CD4-positive, alpha-beta memory T cell (primary cell): ENCODE data around the gene BMP4. TPM values are rescaled to one million over a fixed set of nuclear protein-coding genes. Genes with fewer than 3 reads are reported as not detected.
A peak's percentile ranks its signal among the peaks of the same experiment; 100 is the strongest.

Experiments
- CTCF ChIA-PET: fragments of 350-600 bp; sonication (Branson Sonifier 250); formaldehyde crosslinking; loops from one replicate; lab custom pipeline; 2021; ENCODE audit warnings: inconsistent platforms; ENCODE audit not compliant: partially characterized antibody; lab: Charles Lee
- POLR2A ChIA-PET: fragments of 350-600 bp; sonication (Branson Sonifier 250); formaldehyde crosslinking; loops from one replicate; lab custom pipeline; 2021; ENCODE audit not compliant: partially characterized antibody; lab: Charles Lee
- DNase-seq, 5 donors: peaks; one replicate each; pipeline versions ENCODE4 v3.0.0 to v3.0.0-alpha.2; 2020 to 2022; ENCODE audit warnings: mixed read lengths in 1 of 5
- H3K27ac ChIP-seq: one replicate; pipeline ENCODE4 v1.7.0; 2013; ENCODE audit warnings: low read depth, low read length
- H3K27me3 ChIP-seq: 2 replicates; pipeline ENCODE4 v1.7.0; 2013; ENCODE audit warnings: mild to moderate bottlenecking, low read length, moderate library complexity; ENCODE audit not compliant: insufficient read depth
- H3K36me3 ChIP-seq: 2 replicates; pipeline ENCODE4 v1.7.0; 2013; ENCODE audit warnings: mild to moderate bottlenecking, low read length, moderate library complexity; ENCODE audit not compliant: insufficient read depth
- H3K4me1 ChIP-seq: 2 replicates; pipeline ENCODE4 v1.7.0; 2013; ENCODE audit warnings: mild to moderate bottlenecking, low read length, moderate library complexity; ENCODE audit not compliant: insufficient read depth
- H3K4me3 ChIP-seq, 2 donors: one replicate each; pipeline ENCODE4 v1.7.0; 2013; ENCODE audit warnings: low read length in 2 of 2, mild to moderate bottlenecking in 1 of 2
- H3K9me3 ChIP-seq, 2 donors: one replicate each; pipeline ENCODE4 v1.7.0; 2013; ENCODE audit warnings: low read length in 2 of 2, control low read depth in 1 of 2; ENCODE audit not compliant: control insufficient read depth in 1 of 2
- H3K27ac Mint-ChIP-seq, 7 donors: one replicate each; pipeline ENCODE4 v1.8.0; 2020 to 2021; ENCODE audit warnings: mixed read lengths in 7 of 7, mild to moderate bottlenecking in 6 of 7, inconsistent platforms in 3 of 7, moderate library complexity in 3 of 7
- H3K27me3 Mint-ChIP-seq, 2 donors: one replicate each; pipeline ENCODE4 v1.8.0; 2020 to 2021; ENCODE audit warnings: mixed read lengths in 2 of 2
- H3K36me3 Mint-ChIP-seq, 2 donors: one replicate each; pipeline ENCODE4 v1.8.0; 2020 to 2021; ENCODE audit warnings: mixed read lengths in 2 of 2, inconsistent platforms in 1 of 2, mild to moderate bottlenecking in 1 of 2
- H3K4me1 Mint-ChIP-seq, 4 donors: one replicate each; pipeline ENCODE4 v1.8.0; 2020 to 2021; ENCODE audit warnings: mixed read lengths in 4 of 4, mild to moderate bottlenecking in 1 of 4
- H3K4me3 Mint-ChIP-seq, 8 donors: one replicate each; pipeline ENCODE4 v1.8.0; 2020 to 2021; ENCODE audit warnings: mixed read lengths in 8 of 8, mild to moderate bottlenecking in 7 of 8, moderate library complexity in 6 of 8, inconsistent platforms in 3 of 8
- H3K9me3 Mint-ChIP-seq, 8 donors: one replicate each; pipeline ENCODE4 v1.8.0; 2020 to 2021; ENCODE audit warnings: mixed read lengths in 8 of 8, mild to moderate bottlenecking in 5 of 8, inconsistent platforms in 3 of 8, moderate library complexity in 1 of 8
- intact Hi-C: fragments of 100-400 bp; cut with micrococcal nuclease; formaldehyde crosslinking; loops from one replicate; pipeline ENCODE4 v1.15.1; 2023
- polyA plus RNA-seq, 2 donors: library from polyadenylated mRNA; unstranded; fragments of 300-500 nt; fragmentation: Illumina TruSeq; gene quantifications; one replicate each; pipeline ENCODE4 v1.2.3, GENCODE V29; 2021
- total RNA-seq, 2 experiments: library from RNA; stranded (reverse); gene quantifications; one replicate each; pipeline ENCODE4 v1.2.3, GENCODE V29; 2021

Gene BMP4
- total and polyA plus RNA-seq, 4 experiments from 2014 or later, result 1.1 to 2.8 (median 2.2) TPM; not detected in 1

DNA sequence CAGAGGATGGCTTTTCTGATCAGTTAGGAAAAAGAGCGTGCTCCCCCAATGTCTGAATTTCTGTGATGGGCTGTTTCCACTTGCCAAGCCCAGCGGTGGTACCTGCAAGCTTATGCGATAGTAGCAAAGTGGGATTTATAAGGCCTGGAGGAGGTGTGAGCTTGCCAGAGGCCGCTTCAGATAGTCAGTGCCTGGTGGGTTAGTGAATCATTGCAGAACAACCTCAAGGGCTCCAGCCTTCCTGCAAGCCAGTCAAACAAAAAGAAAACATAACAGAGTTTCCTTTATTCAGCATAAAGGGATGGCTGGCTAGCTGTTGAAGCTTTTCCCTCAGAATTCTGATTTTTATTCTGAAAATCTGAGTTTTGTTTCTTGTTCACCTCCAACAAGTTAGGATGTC, 7.6 kb upstream of the BMP4 start:
- peaks cover 18 to 23% of the 10 kb centered on the region in 2 donors for H3K27me3 Mint-ChIP-seq
- H3K9me3 ChIP-seq, result no peaks in the 10 kb centered on the region
- DNase-seq, result no peak
- ChIA-PET CTCF (interaction anchor here (1.4 kb wide), 1 partner anchor 10 kb away, joined by 3 read pairs; no protein-coding TSS in a partner anchor), POLR2A (no interaction called here)
- H3K4me3 Mint-ChIP-seq, result no peak overlapping the region
- H3K27ac Mint-ChIP-seq, result no peak overlapping the region
- no peak overlapping the region for H3K4me3 ChIP-seq
- H3K4me1 Mint-ChIP-seq, result peaks cover 0 to 12% (median 7%) of the 10 kb centered on the region in 4 donors
- H3K36me3 Mint-ChIP-seq, result no peaks in the 10 kb centered on the region
- H3K9me3 Mint-ChIP-seq, result peaks cover 0 to 4% (median 0%) of the 10 kb centered on the region in 8 donors
- H3K27me3 ChIP-seq, result peaks cover 6% of the 10 kb centered on the region
- H3K36me3 ChIP-seq, result no peaks in the 10 kb centered on the region
- no peaks in the 10 kb centered on the region for H3K4me1 ChIP-seq
- H3K27ac ChIP-seq, result no peak overlapping the region
- intact Hi-C loops, result no loop called here

DNA sequence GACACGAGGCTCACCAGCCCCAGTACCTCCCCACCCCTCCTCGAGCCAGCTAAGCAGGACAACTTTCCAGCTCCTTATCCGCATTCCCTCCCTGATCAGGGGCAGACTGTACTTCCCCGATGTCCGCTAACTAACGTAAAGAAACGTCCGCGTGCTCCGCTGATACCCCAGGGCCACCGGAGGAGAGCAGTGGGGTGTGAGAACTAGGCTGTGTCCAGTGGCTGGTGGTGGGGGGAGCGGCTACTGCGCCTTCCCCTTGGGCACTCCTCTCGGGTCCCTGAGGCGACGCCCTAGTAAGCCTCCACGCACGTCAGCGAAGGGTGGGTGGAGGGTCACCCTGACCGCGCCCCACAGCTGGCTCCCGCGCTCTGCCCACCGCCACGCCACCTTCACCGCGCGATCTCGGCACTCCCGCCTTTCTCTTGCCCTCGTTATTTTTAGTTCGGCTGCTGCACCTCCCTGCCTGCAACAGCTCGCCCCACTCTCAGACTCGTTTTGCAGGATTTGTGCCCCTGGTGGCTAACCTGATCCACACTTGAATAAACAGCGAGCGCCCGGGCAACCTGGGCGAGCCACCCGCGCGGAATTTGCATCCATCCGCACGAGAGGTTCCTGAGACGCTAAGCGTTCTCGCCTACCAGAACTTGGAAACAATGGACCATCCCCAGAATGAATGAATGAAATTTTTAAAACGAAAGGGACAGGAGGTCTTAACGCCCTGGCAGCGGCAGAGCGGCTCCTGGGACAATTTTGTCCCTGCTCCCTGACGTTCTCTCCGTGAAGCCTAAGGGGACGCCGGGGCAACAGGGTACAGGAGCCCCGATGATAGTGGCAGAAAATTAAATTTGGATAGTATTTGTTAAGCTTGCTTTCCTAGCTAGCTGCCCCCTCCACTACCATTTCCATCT, 6.9 kb upstream of the BMP4 start:
- H3K27ac Mint-ChIP-seq, result no peak overlapping the region
- peak in 1 of 5 donors; percentile 19 for DNase-seq
- peak overlapping the region in 6 of 8 donors; percentile 17 to 82 (median 60) for H3K4me3 Mint-ChIP-seq
- Histone ChIP-seq H3K4me3 (no peak overlapping the region), H3K27me3 (peaks cover 6% of the 10 kb centered on the region), H3K4me1 (no peaks in the 10 kb centered on the region), H3K36me3 (no peaks in the 10 kb centered on the region), H3K27ac (no peak overlapping the region), H3K9me3 (no peaks in the 10 kb centered on the region)
- H3K27me3 Mint-ChIP-seq, result peaks cover 19 to 25% of the 10 kb centered on the region in 2 donors
- intact Hi-C loops, result no loop called here
- H3K36me3 Mint-ChIP-seq, result no peaks in the 10 kb centered on the region
- peaks cover 0 to 3% (median 0%) of the 10 kb centered on the region in 8 donors for H3K9me3 Mint-ChIP-seq
- POLR2A ChIA-PET, result no interaction called here
- CTCF ChIA-PET, result interaction anchor here (1.4 kb wide), 2 partner anchors 9 to 24 kb away, joined by 3 read pairs; no protein-coding TSS in a partner anchor
- peaks cover 0 to 12% (median 7%) of the 10 kb centered on the region in 4 donors for H3K4me1 Mint-ChIP-seq

DNA sequence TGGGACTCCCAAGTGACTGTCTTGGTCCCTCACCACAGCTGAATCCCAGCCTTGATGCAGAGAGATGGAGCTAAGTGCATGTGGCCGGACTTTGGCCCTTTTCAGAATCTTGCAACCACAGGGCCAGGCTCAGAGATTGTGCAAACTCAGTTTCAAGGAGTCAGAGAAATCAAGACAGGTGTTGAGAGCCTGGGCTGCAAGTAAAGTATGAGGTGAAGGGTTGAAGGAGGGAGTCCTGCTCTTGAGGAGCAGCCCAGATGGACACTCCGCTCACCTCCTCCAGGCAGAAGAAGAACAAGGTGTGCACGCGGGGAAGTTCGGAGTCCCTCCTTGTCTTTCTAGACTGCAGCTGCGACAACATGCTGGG, 6.3 kb upstream of the BMP4 start:
- Histone ChIP-seq H3K36me3 (no peaks in the 10 kb centered on the region), H3K27ac (no peak overlapping the region), H3K27me3 (peaks cover 6% of the 10 kb centered on the region), H3K4me1 (no peaks in the 10 kb centered on the region), H3K9me3 (no peaks in the 10 kb centered on the region), H3K4me3 (no peak overlapping the region)
- ChIA-PET CTCF (interaction anchor here (1.4 kb wide), 2 partner anchors 8 to 25 kb away, joined by 3 read pairs; no protein-coding TSS in a partner anchor), POLR2A (no interaction called here)
- Mint-ChIP-seq H3K27me3 (peaks cover 19 to 25% of the 10 kb centered on the region in 2 donors), H3K27ac (no peak overlapping the region), H3K9me3 (peaks cover 0 to 3% (median 0%) of the 10 kb centered on the region in 8 donors), H3K4me3 (peak overlapping the region in 3 of 8 donors; percentile 11 to 21 (median 17)), H3K4me1 (peaks cover 0 to 12% (median 7%) of the 10 kb centered on the region in 4 donors), H3K36me3 (no peaks in the 10 kb centered on the region)
- intact Hi-C loops, result no loop called here
- DNase-seq, result no peak

DNA sequence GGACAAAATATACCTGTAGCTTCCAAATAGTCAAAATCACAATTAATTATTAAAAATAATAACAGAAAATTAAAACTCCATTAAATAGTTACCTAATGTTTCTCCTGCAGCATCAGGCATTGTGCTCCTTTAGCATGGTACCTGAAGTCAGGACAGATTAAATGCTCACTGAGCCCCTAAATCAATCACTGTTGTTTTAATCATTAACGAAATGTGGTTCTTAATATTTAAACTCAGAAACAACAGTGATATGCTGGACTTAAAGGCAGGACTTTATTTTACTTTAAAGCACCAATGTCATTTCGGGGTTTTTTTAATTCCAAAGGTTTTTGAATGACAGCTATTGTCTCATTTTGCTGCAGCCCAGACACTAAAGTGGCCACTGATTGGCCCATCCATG, 2.0 kb upstream of the BMP4 start:
- ChIA-PET POLR2A (no interaction called here), CTCF (no interaction called here)
- DNase-seq, result no peak
- H3K36me3 ChIP-seq, result no peaks in the 10 kb centered on the region
- no peak overlapping the region for H3K27ac Mint-ChIP-seq
- peaks cover 5 to 43% (median 23%) of the 10 kb centered on the region in 4 donors for H3K4me1 Mint-ChIP-seq
- H3K27me3 Mint-ChIP-seq, result peaks cover 23 to 28% of the 10 kb centered on the region in 2 donors
- peaks cover 10% of the 10 kb centered on the region for H3K27me3 ChIP-seq
- H3K4me3 ChIP-seq, result no peak overlapping the region
- peaks cover 28% of the 10 kb centered on the region for H3K4me1 ChIP-seq
- H3K4me3 Mint-ChIP-seq, result no peak overlapping the region
- intact Hi-C loops, result no loop called here
- no peaks in the 10 kb centered on the region for H3K36me3 Mint-ChIP-seq
- H3K9me3 ChIP-seq, result no peaks in the 10 kb centered on the region
- no peak overlapping the region for H3K27ac ChIP-seq
- H3K9me3 Mint-ChIP-seq, result no peaks in the 10 kb centered on the region

DNA sequence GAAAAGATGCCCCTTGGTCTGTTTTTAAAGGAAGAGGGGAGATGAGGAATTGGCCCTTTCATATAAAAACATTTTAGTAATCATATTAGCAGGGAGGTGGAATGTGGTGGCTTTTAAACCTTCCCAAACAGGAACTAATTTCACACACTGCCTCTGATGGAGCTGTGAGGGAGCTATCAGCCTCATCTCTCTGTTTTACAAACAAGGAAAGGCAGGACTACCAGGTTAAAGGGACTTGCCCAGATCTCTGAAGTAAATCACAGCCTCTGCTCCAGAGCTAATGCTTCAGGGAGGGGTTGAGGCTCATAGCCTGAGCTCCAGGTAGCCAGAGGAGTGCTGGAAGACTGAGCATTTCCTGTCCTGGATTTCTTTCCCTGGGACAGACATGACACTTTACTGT, 1.1 kb upstream of the BMP4 start:
- Histone ChIP-seq H3K9me3 (no peaks in the 10 kb centered on the region), H3K27me3 (peaks cover 10% of the 10 kb centered on the region), H3K27ac (no peak overlapping the region), H3K4me1 (peaks cover 33% of the 10 kb centered on the region), H3K4me3 (no peak overlapping the region), H3K36me3 (no peaks in the 10 kb centered on the region)
- no peak for DNase-seq
- no peaks in the 10 kb centered on the region for H3K9me3 Mint-ChIP-seq
- H3K4me3 Mint-ChIP-seq, result peak overlapping the region in 4 of 8 donors; percentile 51 to 78 (median 67)
- H3K27ac Mint-ChIP-seq, result peak overlapping the region in 1 of 7 donors; percentile 35
- intact Hi-C loops, result no loop called here
- no peaks in the 10 kb centered on the region for H3K36me3 Mint-ChIP-seq
- H3K4me1 Mint-ChIP-seq, result peaks cover 8 to 41% (median 23%) of the 10 kb centered on the region in 4 donors
- ChIA-PET CTCF (no interaction called here), POLR2A (no interaction called here)
- H3K27me3 Mint-ChIP-seq, result peaks cover 23 to 28% of the 10 kb centered on the region in 2 donors

DNA sequence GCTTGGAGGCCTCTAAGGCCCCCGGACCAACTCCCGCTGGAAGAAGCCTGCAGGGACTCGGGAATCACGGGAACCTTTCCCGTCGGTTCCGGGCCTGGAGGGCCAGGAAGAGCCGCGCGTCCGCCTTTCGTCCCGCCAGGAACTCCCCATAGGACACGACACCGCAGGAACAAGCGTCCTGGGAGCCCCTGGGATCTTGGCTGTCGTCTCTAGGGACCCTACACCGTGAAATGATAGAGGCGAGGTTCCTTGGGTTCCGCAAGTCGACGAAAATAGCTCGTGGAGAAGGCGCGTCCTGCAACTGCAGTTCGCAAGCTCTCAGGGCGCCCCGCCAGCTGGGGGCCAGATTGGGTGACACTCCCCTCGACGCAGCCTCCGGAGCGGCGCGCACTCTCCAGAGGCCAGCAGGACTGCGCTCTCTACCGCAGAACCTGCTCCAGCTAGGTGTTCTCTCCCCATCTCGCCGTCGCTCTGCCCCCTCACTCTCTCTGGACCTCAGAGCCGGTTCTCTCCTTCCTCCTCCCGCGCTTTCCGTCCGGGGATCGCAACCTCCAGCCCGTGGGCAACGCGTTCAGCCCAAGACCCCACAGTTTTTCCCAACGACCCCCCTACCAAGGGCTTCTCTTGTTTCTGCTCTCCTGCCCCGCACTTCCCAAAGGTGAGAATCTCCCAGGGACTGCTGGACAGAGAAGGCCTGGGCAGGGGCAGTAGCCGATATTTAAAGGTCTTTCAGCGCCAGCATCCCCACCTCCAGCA, 776 bp downstream of the BMP4 start:
- no peak overlapping the region for H3K27ac Mint-ChIP-seq
- H3K36me3 Mint-ChIP-seq, result no peaks in the 10 kb centered on the region
- H3K9me3 Mint-ChIP-seq, result no peaks in the 10 kb centered on the region
- peak overlapping the region; percentile 65 to 88 (median 84) for H3K4me3 Mint-ChIP-seq
- peaks cover 24 to 34% of the 10 kb centered on the region in 2 donors for H3K27me3 Mint-ChIP-seq
- H3K4me3 ChIP-seq, result peak overlapping the region in 1 of 2 donors; percentile 37
- H3K4me1 ChIP-seq, result peaks cover 33% of the 10 kb centered on the region
- H3K27me3 ChIP-seq, result peaks cover 8% of the 10 kb centered on the region
- no peak overlapping the region for H3K27ac ChIP-seq
- no peaks in the 10 kb centered on the region for H3K36me3 ChIP-seq
- intact Hi-C loops, result no loop called here
- no peaks in the 10 kb centered on the region for H3K9me3 ChIP-seq
- CTCF ChIA-PET, result interaction anchor here (0.6 to 1.0 kb wide), 2 partner anchors 26 to 541 kb away, joined by 3 to 4 read pairs; no protein-coding TSS in a partner anchor
- DNase-seq, result no peak
- POLR2A ChIA-PET, result no interaction called here
- peaks cover 8 to 47% (median 23%) of the 10 kb centered on the region in 4 donors for H3K4me1 Mint-ChIP-seq

DNA sequence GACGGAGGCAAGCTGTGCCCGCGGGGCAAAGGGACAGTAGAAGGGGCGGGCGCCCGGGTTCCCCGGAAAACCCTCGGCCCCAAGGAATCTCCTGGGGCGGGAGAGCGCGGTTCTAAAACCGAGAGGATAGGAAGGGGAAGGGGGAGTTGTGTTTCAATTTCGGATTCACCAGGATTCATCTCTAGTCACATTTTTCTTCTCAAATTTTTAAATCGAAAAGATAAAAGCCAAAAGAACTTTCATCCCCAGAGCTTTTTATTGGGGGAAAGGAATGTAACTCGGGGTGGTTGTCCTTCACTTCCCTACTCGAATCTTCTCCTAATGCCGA, 1.4 kb downstream of the BMP4 start:
- Histone ChIP-seq H3K4me1 (peaks cover 33% of the 10 kb centered on the region), H3K9me3 (no peaks in the 10 kb centered on the region), H3K27ac (no peak overlapping the region), H3K27me3 (peaks cover 8% of the 10 kb centered on the region), H3K36me3 (no peaks in the 10 kb centered on the region), H3K4me3 (peak overlapping the region in 1 of 2 donors; percentile 37)
- POLR2A ChIA-PET, result no interaction called here
- peaks cover 8 to 47% (median 23%) of the 10 kb centered on the region in 4 donors for H3K4me1 Mint-ChIP-seq
- DNase-seq, result no peak
- intact Hi-C loops, result no loop called here
- peaks cover 24 to 36% of the 10 kb centered on the region in 2 donors for H3K27me3 Mint-ChIP-seq
- peak overlapping the region; percentile 65 to 88 (median 84) for H3K4me3 Mint-ChIP-seq
- no peaks in the 10 kb centered on the region for H3K9me3 Mint-ChIP-seq
- H3K36me3 Mint-ChIP-seq, result no peaks in the 10 kb centered on the region
- CTCF ChIA-PET, result interaction anchor here (1.4 kb wide), 1 partner anchor 9 kb away, joined by 3 read pairs; no protein-coding TSS in a partner anchor
- H3K27ac Mint-ChIP-seq, result no peak overlapping the region
